ENCODE measurements around the gene SLC37A1. TPM values are rescaled to one million over a fixed set of nuclear protein-coding genes. Genes with fewer than 3 reads are reported as not detected.

Gene SLC37A1
- total RNA-seq, 4 donors from 2014 or later = 10.7 to 21.1 (median 14.0) TPM

DNA sequence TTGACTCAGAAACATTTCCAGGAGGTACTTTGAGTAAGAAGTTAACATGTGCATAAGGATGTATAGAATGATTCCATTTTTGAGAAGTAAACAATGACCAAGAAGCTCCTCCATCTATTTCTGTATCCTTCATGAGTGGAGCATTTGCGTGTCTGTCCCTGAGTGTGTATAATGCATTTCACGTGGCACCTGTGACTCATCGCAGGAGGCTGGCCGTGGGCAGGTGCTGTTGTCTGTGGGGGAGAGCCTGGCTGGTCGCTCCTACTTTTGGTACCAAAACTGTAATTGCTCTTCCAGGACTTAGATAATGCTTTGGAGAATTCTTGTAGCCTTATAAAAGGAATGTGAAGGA, 16.5 kb downstream of the SLC37A1 start:
- no peak for DNase-seq
- 76 to 85% methylated on average over 5 of the region's 5 CpGs for WGBS, 2 donors
- H3K27me3 ChIP-seq = no peaks in the 10 kb centered on the region
- no peak for TF ChIP-seq POLR2A (IDR thresholded peaks at IDR 0.05)
- TF ChIP-seq, protein P1, sequence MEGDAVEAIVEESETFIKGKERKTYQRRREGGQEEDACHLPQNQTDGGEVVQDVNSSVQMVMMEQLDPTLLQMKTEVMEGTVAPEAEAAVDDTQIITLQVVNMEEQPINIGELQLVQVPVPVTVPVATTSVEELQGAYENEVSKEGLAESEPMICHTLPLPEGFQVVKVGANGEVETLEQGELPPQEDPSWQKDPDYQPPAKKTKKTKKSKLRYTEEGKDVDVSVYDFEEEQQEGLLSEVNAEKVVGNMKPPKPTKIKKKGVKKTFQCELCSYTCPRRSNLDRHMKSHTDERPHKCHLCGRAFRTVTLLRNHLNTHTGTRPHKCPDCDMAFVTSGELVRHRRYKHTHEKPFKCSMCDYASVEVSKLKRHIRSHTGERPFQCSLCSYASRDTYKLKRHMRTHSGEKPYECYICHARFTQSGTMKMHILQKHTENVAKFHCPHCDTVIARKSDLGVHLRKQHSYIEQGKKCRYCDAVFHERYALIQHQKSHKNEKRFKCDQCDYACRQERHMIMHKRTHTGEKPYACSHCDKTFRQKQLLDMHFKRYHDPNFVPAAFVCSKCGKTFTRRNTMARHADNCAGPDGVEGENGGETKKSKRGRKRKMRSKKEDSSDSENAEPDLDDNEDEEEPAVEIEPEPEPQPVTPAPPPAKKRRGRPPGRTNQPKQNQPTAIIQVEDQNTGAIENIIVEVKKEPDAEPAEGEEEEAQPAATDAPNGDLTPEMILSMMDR (IDR thresholded peaks at IDR 0.05) = no peak
- H3K36me3 ChIP-seq = peaks cover 0 to 43% (median 0%) of the 10 kb centered on the region in 3 donors
- H3K4me3 ChIP-seq = no peak overlapping the region
- peaks cover 0 to 42% (median 2%) of the 10 kb centered on the region in 3 donors for H3K4me1 ChIP-seq
- no peaks in the 10 kb centered on the region for H3K9me3 ChIP-seq
- H3K27ac ChIP-seq = no peak overlapping the region
- intact Hi-C loops (cut with DNase I) = loop anchor here (10.0 kb wide), 1 partner anchor 195 kb away; no protein-coding TSS in a partner anchor

- H3K27me3 ChIP-seq = no peaks in the 10 kb centered on the region
- no peak overlapping the region for H3K27ac ChIP-seq
- H3K4me3 ChIP-seq = no peak overlapping the region
- no peak for TF ChIP-seq POLR2A (IDR thresholded peaks at IDR 0.05)
- H3K9me3 ChIP-seq = no peaks in the 10 kb centered on the region
- 86 to 92% methylated on average over 7 to 8 of the region's 8 CpGs for WGBS, 2 donors
- DNase-seq = no peak
- H3K4me1 ChIP-seq = peaks cover 0 to 34% (median 2%) of the 10 kb centered on the region in 3 donors
- H3K36me3 ChIP-seq = peaks cover 0 to 47% (median 0%) of the 10 kb centered on the region in 3 donors
- intact Hi-C loops (cut with DNase I) = loop anchor here (10.0 kb wide), 1 partner anchor 197 kb away; no protein-coding TSS in a partner anchor
Measured at GRCh38 chr21:42531771-42532170, 18.1 kb downstream of the SLC37A1 start.

- intact Hi-C loops (cut with DNase I) = loop anchor here (10.0 kb wide), 1 partner anchor 198 kb away; no protein-coding TSS in a partner anchor
- Histone ChIP-seq H3K27me3 (no peaks in the 10 kb centered on the region), H3K4me3 (no peak overlapping the region), H3K4me1 (peaks cover 0 to 27% (median 2%) of the 10 kb centered on the region in 3 donors), H3K36me3 (peaks cover 0 to 47% (median 0%) of the 10 kb centered on the region in 3 donors), H3K9me3 (no peaks in the 10 kb centered on the region), H3K27ac (peak overlapping the region in 2 of 4 donors; percentile 11 to 13)
- DNase-seq = no peak
- no peak for TF ChIP-seq POLR2A (IDR thresholded peaks at IDR 0.05)
- TF ChIP-seq, protein P1 (IDR thresholded peaks at IDR 0.05) = no peak
- WGBS, 2 donors = 72 to 77% methylated on average over 7 to 14 of the region's 18 CpGs
Measured at GRCh38 chr21:42532466-42533181, 19.0 kb downstream of the SLC37A1 start.

GRCh38 chr21:42533306-42533962, 19.8 kb downstream of the SLC37A1 start:
- no peak for TF ChIP-seq POLR2A (IDR thresholded peaks at IDR 0.05)
- TF ChIP-seq, protein P1 (IDR thresholded peaks at IDR 0.05) = no peak
- no peak for DNase-seq
- intact Hi-C loops (cut with DNase I) = loop anchor here (10.0 kb wide), 1 partner anchor 199 kb away; no protein-coding TSS in a partner anchor
- 89 to 96% methylated on average over 4 to 9 of the region's 13 CpGs for WGBS, 2 donors
- peak overlapping the region in 1 of 4 donors; percentile 13 for H3K27ac ChIP-seq
- H3K4me3 ChIP-seq = no peak overlapping the region
- peaks cover 0 to 48% (median 0%) of the 10 kb centered on the region in 3 donors for H3K36me3 ChIP-seq
- no peaks in the 10 kb centered on the region for H3K9me3 ChIP-seq
- H3K27me3 ChIP-seq = no peaks in the 10 kb centered on the region
- peaks cover 0 to 22% (median 2%) of the 10 kb centered on the region in 3 donors for H3K4me1 ChIP-seq

GRCh38 chr21:42533963-42534355, 20.3 kb downstream of the SLC37A1 start:
- H3K9me3 ChIP-seq = no peaks in the 10 kb centered on the region
- intact Hi-C loops (cut with DNase I) = loop anchor here (10.0 kb wide), 1 partner anchor 199 kb away; no protein-coding TSS in a partner anchor
- no peak overlapping the region for H3K4me3 ChIP-seq
- peaks cover 0 to 20% (median 2%) of the 10 kb centered on the region in 3 donors for H3K4me1 ChIP-seq
- DNase-seq = no peak
- no peak overlapping the region for H3K27ac ChIP-seq
- TF ChIP-seq POLR2A (IDR thresholded peaks at IDR 0.05) = no peak
- TF ChIP-seq, protein P1 (IDR thresholded peaks at IDR 0.05) = no peak
- 87% methylated on average over 4 of the region's 4 CpGs; no CpG with 5 or more reads in 1 of the 2 donors for WGBS, 2 donors
- no peaks in the 10 kb centered on the region for H3K27me3 ChIP-seq
- peaks cover 0 to 48% (median 0%) of the 10 kb centered on the region in 3 donors for H3K36me3 ChIP-seq
